ENCODE measurements around the gene PFKFB1. TPM values are rescaled to one million over a fixed set of nuclear protein-coding genes. Genes with fewer than 3 reads are reported as not detected.

Gene PFKFB1
- total RNA-seq, 4 donors from 2014 or later: 0.49 to 1.9 (median 0.64) TPM; not detected in 1

DNA sequence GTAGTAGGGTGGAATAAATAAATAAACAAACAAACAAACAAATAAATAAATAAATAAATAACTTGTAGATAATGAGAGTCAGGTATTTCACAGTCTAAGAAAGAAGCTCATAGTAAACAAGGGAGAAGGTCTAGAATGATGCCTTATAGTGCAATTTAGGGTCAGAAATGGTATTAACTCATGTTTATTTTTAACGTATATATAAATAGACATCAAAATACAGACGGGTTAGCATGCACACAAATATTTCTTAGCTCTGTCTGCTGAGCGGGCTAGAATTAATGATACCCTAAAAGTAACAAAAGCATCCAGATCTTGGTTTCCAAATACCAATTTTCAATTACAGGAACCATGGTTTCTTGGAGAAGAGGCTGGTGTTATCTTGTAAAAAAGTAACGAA, 16.6 kb downstream of the PFKFB1 start:
- no peak overlapping the region for H3K27ac ChIP-seq
- no peaks in the 10 kb centered on the region for H3K4me1 ChIP-seq
- no peaks in the 10 kb centered on the region for H3K36me3 ChIP-seq
- no peaks in the 10 kb centered on the region for H3K9me3 ChIP-seq
- WGBS: 69% methylated on average over 4 of the region's 4 CpGs
- H3K4me3 ChIP-seq: no peak overlapping the region
- DNase-seq (ENCODE audit: low spot score in 2 of 2): no peak
- H3K27me3 ChIP-seq: no peaks in the 10 kb centered on the region
- TF ChIP-seq POLR2AphosphoS5 (IDR thresholded peaks at IDR 0.05) (no peak), EP300 (IDR thresholded peaks at IDR 0.05) (no peak), POLR2A (IDR thresholded peaks at IDR 0.05) (no peak)
- TF ChIP-seq, protein P1, sequence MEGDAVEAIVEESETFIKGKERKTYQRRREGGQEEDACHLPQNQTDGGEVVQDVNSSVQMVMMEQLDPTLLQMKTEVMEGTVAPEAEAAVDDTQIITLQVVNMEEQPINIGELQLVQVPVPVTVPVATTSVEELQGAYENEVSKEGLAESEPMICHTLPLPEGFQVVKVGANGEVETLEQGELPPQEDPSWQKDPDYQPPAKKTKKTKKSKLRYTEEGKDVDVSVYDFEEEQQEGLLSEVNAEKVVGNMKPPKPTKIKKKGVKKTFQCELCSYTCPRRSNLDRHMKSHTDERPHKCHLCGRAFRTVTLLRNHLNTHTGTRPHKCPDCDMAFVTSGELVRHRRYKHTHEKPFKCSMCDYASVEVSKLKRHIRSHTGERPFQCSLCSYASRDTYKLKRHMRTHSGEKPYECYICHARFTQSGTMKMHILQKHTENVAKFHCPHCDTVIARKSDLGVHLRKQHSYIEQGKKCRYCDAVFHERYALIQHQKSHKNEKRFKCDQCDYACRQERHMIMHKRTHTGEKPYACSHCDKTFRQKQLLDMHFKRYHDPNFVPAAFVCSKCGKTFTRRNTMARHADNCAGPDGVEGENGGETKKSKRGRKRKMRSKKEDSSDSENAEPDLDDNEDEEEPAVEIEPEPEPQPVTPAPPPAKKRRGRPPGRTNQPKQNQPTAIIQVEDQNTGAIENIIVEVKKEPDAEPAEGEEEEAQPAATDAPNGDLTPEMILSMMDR (IDR thresholded peaks at IDR 0.05): no peak

DNA sequence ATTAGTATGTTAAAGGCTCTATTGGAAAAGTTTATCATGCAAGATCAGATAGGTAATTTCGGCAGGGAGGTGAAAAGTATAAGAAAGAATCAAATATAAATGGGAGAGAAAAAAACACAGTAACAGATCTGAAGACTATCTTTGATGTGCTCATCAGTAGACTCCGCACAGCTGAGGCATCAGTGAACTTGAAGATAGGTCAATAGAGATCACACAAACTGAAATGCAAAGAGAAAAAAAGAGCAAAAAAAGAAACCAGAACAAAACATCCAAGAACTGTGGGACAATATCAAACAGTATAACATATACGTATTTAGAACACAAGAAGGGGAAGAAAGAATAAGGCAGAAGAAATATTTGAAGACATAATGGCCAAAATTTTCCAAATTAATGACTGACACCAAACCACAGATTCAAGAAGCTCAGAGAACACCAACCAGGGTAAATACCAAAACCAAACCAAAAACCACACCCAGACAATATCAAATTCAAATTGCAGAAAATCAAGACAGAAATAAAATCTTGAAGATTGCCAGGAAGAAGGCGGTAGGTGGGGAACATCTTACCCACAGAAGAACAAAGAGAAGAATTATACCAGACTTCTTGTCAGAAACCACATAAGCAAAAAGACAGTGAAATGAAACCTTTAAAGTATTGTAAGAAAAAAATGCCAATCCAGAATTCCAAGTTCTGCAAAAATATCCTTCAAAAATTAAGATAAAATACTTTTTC, 29.1 kb downstream of the PFKFB1 start:
- 56% methylated on average over 4 of the region's 4 CpGs for WGBS
- no peak for DNase-seq (ENCODE audit: low spot score in 2 of 2)
- Histone ChIP-seq H3K36me3 (no peaks in the 10 kb centered on the region), H3K27me3 (no peaks in the 10 kb centered on the region), H3K27ac (no peak overlapping the region), H3K4me1 (no peaks in the 10 kb centered on the region), H3K9me3 (no peaks in the 10 kb centered on the region), H3K4me3 (no peak overlapping the region)
- TF ChIP-seq, protein P1 (IDR thresholded peaks at IDR 0.05): no peak
- TF ChIP-seq EP300 (IDR thresholded peaks at IDR 0.05) (no peak), POLR2AphosphoS5 (IDR thresholded peaks at IDR 0.05) (no peak), POLR2A (IDR thresholded peaks at IDR 0.05) (no peak)

DNA sequence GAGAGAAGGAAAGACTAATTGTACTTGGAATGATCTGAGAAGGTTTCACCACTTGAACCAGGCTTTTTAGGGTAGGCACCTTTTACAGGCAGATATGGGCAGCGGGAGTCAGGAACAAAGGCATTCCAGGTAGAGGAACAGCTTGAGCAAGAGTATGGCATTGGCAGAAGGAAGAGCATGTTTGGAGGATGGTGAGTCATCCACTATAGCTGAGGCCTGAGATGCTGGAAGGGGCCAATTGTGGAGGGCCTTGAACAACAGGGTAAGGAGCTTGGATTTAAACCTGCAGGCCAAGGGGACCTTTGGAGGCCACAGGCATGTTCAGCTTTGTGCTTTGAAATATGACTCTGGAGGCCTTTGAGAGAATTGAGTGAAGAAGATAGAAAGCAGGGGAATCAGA, 32.2 kb downstream of the PFKFB1 start:
- H3K36me3 ChIP-seq: no peaks in the 10 kb centered on the region
- H3K4me3 ChIP-seq: no peak overlapping the region
- TF ChIP-seq EP300 (IDR thresholded peaks at IDR 0.05): no peak
- no peak for TF ChIP-seq POLR2A (IDR thresholded peaks at IDR 0.05)
- no peak for TF ChIP-seq POLR2AphosphoS5 (IDR thresholded peaks at IDR 0.05)
- TF ChIP-seq, protein P1 (IDR thresholded peaks at IDR 0.05): no peak
- H3K27me3 ChIP-seq: no peaks in the 10 kb centered on the region
- 80% methylated on average over 1 of the region's 1 CpG for WGBS
- H3K9me3 ChIP-seq: no peaks in the 10 kb centered on the region
- H3K4me1 ChIP-seq: no peaks in the 10 kb centered on the region
- no peak for DNase-seq (ENCODE audit: low spot score in 2 of 2)
- no peak overlapping the region for H3K27ac ChIP-seq

DNA sequence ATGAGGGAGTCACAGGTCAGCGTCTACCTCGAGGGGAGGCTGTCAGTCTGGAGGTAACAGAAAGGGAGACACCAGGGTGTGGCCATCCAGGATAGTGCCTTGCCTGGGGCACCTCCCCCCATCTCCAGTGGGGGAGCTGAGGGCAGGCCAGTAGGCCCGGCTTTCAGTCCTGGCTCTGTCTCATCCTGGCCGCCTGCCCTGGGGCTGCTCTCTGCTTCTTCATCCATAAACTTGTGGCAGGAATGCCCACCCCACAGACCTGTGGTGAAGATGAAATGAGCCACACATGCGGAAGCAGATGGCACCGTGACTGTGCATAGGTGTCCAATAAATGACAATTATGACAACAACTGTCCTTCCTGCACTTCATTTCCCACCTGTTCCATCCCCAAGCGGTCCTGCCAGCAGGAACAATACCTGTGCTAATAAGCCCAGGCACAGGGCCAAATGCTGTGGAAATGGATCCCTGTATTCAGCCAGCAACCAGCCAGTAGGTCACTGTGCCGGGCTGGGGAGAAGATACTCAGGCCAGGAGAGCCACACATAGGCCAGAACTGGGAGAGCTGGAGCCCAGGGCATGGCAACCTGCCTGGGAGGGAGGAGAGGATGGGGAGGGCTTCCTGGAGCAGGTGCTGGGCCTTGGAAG, 43.1 kb downstream of the PFKFB1 start:
- H3K9me3 ChIP-seq: no peaks in the 10 kb centered on the region
- H3K36me3 ChIP-seq: no peaks in the 10 kb centered on the region
- no peak overlapping the region for H3K27ac ChIP-seq
- H3K4me3 ChIP-seq: no peak overlapping the region
- H3K4me1 ChIP-seq: no peaks in the 10 kb centered on the region
- H3K27me3 ChIP-seq: no peaks in the 10 kb centered on the region
- no peak for DNase-seq (ENCODE audit: low spot score in 2 of 2)
- 55% methylated on average over 2 of the region's 8 CpGs for WGBS
- TF ChIP-seq POLR2AphosphoS5 (IDR thresholded peaks at IDR 0.05) (no peak), EP300 (IDR thresholded peaks at IDR 0.05) (no peak), POLR2A (IDR thresholded peaks at IDR 0.05) (no peak)
- TF ChIP-seq, protein P1 (IDR thresholded peaks at IDR 0.05): no peak

DNA sequence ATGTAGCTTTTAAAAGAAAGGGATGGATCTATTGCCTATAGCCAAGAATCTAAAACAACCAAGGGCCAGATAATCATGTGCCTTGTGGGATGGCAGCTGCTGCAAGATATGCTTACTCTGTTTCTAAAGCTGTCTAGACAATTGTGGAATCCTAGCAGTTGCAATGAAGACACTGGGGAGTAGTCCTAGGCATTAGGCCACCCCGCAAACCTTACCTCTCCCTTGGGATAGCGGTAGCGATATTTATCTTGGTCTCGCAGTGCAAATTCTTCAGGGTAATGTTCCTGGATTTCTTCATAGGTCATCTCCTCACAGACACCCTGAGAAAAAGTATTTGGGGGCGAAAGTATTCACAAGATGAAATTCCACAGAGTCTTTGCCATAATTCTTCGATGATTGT, 48.8 kb downstream of the PFKFB1 start:
- 81% methylated on average over 6 of the region's 6 CpGs for WGBS
- Histone ChIP-seq H3K4me3 (no peak overlapping the region), H3K27me3 (no peaks in the 10 kb centered on the region), H3K27ac (no peak overlapping the region), H3K4me1 (no peaks in the 10 kb centered on the region), H3K36me3 (no peaks in the 10 kb centered on the region), H3K9me3 (no peaks in the 10 kb centered on the region)
- no peak for TF ChIP-seq POLR2AphosphoS5 (IDR thresholded peaks at IDR 0.05)
- TF ChIP-seq, protein P1 (IDR thresholded peaks at IDR 0.05): no peak
- TF ChIP-seq EP300 (IDR thresholded peaks at IDR 0.05): no peak
- no peak for TF ChIP-seq POLR2A (IDR thresholded peaks at IDR 0.05)
- DNase-seq (ENCODE audit: low spot score in 2 of 2): no peak
